SHP77 (cell line): Measurements from ENCODE around the gene GALT.

Source experiments
- DNase-seq, 2 experiments: peaks; one replicate each; lab custom pipeline; 2025; lab: John Stamatoyannopoulos, UW

Gene GALT

DNA sequence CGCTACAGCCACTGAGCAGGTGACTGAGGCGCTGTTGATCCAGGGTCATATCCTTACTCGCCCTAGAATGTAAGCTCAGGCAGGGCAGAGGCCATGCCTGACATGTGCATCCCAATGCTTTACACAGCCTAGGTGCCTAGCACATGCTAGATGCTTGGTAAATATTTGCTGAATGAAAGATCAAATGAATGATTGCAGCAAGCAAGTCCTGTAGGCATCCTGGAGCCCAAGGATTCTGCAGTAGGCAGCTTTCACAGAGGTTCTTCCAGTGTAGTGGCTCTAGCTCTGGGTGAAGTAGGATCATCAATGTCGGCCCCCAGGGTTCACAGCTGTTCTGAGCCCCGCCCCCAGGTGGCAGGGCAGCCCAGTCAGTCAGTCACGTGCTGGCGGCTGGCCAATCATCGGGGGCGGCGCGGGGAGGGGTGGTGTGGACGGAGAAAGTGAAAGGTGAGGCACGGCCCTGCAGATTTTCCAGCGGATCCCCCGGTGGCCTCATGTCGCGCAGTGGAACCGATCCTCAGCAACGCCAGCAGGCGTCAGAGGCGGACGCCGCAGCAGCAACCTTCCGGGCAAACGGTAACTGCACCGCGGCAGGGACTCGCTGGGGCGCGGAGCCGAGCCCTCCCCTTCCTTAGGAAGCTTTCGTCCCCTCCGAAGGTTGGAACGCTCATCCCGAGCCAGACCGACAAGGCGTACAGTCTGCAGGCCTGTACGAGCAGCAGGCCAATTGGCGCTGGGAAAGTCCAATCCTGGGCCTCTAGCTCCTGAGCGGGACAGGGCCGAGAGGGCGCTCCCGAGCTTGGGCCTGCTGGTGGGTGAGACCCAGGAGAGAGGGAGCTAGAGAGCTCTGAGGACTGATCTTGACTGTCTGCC, at the start of gene GALT:
Gene GALT (plus strand): TSS at position 465 of the 873 bp plus-strand sequence. CDS start 30 bp downstream, at position 495.
- peak; percentile 75 to 77 for DNase-seq

DNA sequence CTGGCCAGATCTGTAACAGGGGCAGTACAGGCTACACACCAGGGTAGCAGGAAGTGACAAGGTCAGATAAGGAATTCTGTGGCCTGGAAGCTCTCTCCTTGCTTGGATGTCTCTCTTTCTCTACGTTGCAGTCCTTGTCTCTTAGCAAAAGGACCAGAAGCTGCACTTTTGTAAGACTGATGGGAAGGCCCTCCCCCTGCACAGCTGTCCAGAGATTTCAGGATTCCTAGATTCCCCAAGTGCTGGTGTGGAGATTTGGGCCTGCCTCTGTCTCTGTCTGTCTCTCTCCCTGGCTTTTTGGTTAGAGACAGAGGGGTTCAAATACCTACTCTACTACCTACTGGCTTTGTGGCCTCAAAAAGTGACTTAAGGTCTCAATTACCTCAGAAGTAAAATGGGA, 46.9 kb upstream of the GALT start:
- no peak for DNase-seq

DNA sequence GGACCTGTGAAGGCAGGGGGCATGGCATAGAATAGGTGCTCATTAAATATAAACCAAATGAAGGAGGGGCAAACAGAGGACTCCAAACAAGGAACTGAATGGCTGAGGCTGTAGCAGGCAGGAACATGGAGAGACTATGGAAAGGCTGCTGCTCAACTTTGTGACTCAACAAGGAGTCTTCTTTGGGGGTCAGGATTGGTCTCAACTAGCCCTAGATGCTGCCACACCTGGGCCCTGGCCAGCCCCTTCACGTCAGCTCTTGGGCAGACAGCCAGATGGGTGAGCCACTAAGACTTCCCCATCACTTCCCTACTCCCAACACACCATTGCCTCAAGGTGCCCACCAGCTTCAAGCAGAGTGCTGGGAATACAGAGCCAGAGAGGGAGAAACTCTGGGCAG, 45.6 kb upstream of the GALT start:
- no peak for DNase-seq

DNA sequence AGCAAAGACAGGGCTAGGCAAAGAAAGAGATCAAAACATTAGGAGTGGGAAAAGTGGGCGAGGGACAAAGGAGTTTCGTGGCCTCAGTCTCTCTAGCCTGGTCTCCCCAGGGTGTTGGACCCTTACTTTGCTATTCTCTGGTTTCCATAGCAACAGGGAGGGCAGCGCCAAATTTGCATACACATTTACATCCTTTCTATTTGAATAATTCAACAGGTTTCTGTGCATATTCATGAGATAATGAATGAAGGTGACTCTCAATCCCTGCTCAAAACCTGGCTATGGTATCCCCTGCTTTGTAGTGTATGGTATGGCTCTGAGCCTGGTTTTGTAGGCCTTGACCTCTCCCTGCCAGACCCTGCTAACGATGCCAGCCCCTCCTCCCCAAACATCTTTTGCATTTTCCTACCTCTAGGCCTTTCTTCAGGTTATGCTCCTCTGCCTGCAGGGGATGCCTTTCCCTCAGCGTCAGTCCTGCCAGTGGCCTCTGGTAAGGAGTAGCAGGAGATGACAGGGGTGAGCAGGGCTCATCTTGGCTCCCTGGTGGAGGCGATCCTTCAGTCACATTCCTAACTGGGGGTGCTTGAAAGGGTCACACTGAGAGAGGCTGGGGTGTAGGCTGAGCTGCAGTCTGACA, 44.4 kb upstream of the GALT start:
- no peak for DNase-seq

DNA sequence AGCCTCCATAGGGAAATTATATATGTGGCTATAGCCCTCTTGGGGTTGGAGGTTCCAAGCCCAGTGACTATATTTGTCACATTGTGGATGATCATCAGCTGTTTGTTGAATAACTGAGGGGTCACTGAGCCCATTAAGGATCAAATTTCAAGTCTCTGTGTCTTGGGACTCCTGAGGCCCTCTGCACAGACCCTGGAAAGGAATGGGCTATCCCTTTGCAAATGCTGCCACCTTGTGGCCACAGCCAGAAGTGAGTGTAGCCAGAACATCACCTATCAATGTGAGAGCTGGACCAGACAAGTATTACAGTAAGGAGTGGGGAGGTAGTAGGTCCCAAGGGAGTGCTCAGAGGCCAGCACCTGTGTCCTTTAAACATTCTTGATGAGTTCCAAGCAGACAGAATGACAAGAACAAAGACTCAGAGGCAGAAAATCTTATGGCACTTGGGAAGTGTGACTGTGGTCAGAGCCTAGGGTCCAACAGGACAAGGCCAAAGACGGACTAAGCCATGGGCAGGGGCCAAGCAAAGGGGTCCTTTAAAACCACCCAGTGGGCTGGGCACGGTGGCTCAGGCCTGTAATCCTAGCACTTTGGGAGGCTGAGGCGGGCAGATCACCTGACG, 42.8 kb upstream of the GALT start:
- peak; percentile 30 to 47 for DNase-seq

DNA sequence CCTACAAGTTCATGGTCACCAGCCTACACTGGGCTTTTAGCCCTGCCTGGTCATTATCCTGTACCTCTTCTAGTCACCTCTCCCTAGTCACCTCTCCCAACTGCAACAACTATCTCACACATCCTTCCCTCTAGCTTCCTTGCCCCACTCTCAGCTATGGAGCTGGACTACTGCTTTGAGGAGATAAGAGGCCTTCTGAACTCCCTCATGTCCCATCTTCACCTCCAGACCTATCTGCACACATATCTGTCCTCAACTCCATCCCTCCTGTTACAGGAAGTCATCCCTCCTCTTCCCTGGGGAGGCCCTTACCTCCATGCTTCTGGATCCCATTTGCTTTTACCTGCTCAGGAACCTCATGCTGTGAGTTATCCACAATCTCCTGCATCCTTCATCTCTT, 40.3 kb upstream of the GALT start:
- no peak for DNase-seq

DNA sequence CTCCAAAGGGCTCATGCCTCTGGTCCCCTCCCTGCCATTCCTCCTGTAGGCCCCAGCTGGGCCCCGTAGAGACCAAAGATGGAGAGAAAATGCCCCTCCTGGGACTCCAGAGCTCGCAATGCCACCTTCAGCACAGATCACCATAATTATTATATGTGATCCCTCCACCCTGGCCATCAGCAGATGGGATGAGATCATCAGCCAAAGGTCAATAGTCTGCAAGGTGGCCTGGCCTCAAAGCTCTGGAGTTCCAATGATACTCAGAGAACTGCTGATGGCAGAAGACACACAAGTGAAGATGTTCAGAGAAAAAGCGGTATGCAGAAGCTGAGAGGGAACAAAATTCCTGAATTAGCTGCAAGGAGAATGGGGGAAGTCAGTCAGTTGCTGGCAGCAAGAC, 39.6 kb upstream of the GALT start:
- DNase-seq, result no peak

DNA sequence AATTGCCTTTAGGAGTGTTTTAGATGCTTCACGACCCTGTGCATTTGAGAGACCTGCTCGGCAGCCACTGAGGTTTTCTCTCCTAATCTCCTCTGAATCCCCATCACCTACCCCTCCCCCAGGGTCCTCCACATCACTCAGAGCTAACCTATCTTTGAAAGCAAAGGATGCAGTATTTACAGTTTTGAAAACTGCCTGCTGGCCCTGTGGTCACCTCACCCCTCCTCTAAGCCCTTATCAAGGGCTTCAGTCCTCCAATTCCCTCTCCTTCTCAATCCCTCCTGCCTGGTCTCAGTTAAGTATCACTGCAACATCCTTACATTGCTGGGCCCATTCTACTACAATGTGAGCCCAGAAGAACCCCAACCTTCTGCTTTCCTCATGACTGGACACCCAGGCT, 39.1 kb upstream of the GALT start:
- DNase-seq, result no peak

DNA sequence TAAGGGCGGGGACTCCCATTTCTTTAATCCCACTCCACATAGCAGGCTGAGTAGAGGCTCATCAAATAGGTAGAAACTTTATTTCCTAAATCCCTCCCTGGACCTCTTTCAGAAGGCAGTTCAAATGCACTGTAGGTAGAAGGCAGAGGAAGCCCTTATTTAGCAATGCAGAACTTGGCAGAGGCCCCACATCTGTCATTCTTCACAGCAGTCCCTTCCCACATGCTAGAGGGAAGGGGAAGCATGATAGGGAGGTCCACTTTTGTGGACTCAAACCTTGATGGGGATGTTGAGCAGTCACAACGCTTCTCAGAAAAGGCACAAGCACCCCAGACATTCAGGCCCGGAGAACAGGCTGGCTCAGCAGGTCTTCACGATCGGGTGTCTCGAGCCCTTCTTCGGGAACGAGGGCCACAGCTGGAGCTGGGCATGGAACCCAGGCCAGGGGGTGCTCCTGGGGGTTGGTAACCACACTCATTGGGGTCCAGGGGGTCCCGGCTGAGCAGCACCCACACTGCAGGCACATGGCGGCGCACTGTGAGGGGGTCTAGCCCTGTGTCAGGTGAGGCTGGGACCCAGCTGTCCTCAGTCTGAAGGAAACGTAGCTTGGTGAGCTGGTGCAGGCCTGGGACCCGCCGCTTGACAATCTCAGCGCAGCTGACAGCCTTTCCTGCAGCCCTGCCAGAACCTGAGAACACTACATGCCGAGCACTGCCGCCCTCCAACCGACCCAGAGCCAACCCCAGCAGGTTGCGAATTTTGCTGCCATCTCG, 35.9 kb upstream of the GALT start:
- DNase-seq, result no peak

DNA sequence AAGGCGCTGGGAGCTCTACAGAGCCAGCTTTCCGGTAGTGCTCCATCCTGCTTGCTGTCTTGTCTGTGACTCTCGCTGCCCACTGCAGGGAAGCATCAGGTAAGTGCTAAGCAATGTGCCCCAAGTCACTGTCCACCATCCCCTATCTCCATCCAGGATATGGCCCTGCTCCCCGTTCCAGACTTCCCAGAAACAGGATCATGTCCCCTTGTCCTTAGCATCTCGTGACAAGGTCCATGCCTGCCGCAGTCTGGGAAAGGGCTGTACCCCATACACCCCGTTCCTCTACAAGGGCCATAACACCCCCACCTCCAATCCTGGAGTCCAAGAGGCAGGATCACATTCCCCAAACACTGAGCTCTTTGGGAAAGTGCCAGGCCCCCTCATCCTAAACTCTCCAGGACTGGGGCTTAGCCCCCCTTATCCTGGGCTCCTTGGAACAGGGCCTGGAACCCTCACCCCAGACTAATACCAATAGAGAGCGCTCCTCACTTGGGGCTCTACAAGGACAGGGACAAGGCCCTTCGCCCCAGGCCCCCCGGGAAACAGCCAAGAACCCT, 35.1 kb upstream of the GALT start:
- no peak for DNase-seq

DNA sequence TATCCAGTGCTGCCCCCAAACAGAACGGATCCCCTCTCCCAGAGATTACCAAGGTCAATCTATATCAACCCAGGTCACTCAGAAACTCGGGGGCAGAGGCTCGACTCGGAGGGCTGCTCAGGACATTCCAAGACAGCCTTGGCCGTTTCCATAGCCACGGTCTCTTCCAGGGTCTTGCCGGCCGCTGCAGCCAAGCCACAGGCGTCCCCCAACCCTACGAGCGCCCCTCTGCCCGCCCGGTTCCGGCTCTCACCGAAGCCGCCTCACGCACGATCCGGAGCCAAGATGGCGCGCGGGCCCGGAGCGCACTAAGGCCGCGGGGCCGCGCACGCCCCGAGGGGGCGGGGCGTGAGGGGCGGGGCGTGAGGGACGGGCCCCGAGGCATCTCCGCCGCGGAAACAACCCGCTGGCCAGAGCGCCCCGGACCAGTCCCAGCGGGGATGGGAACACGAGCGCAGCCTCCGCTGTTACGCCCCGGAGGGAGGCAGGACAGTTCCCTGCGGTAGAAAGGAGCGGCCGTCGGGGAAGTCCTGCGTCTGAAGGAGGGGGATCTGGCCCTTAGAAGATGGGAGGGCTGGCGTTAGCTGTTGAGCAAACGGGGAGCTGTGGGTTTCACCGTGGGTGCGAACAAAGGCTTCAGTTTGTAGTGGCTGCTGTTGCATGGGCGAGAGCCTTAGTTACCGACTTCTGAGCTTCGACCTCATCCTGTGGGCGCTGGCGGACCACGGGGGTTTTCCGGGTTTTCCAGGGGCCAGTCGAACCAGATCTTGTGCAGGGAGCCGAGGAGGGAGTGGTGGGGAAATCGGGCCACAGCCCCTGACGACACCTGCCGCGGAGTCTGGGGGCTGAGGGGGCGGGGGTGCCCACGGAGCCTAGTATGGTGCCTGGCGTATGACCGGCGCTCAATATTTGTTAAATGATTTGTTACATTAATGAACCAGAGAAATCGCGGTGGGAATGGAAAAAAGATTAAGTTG, 34.4 kb upstream of the GALT start, which contains the start of gene RPP25L:
Gene RPP25L (minus strand): TSS at position 287 of the 977 bp plus-strand sequence. CDS start 801 bp downstream, outside the sequence.
- DNase-seq, result peak; percentile 60 to 69

DNA sequence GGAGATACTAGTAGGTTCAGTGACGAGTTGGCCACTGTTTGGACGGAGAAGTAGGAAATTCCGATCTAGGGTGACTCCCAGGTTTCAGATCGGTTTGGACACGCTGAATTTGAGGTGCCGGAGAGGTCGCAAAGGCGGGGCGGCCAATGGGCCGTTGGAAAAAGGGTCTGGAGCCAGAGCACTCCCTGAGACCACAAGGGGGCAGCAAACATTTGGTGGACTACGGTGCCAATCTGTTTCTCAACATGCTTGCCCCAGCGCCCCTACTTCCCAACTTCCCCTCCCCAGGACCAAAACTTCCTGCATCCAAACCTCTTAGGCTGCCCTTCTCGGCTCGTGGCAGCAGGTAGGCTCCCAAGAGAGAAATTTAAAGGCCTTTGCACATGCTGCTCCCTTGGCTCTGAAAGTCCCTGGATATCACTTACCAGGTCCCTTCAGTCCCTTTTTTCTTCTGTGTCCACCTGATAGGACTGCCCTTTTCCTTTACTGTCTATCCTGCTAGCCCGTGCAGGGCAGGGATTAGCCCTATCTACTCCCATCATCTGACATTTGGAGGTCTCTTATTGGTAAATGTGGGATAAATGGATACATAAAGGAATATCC, 33.6 kb upstream of the GALT start:
- DNase-seq, result peak; percentile 13 to 70

DNA sequence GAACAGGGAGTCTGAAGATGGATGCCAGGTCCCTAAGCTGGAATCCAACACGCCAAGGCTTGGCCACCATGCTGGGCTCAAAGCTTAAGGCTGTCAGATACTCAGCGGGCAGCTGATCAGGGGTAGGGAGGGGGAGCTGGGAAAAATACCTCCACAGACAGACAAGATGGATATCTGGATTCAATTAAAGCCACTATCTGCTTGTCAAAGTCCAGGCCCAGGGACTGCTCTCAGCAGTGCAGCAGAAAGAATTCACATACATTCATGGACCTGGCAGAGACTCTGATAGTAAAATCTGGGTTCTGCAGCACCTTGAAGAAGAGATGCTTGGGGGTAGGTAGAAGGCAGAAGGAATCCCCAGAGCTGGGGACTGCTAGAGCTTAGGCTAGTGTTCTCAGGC, 31.3 kb upstream of the GALT start:
- no peak for DNase-seq

DNA sequence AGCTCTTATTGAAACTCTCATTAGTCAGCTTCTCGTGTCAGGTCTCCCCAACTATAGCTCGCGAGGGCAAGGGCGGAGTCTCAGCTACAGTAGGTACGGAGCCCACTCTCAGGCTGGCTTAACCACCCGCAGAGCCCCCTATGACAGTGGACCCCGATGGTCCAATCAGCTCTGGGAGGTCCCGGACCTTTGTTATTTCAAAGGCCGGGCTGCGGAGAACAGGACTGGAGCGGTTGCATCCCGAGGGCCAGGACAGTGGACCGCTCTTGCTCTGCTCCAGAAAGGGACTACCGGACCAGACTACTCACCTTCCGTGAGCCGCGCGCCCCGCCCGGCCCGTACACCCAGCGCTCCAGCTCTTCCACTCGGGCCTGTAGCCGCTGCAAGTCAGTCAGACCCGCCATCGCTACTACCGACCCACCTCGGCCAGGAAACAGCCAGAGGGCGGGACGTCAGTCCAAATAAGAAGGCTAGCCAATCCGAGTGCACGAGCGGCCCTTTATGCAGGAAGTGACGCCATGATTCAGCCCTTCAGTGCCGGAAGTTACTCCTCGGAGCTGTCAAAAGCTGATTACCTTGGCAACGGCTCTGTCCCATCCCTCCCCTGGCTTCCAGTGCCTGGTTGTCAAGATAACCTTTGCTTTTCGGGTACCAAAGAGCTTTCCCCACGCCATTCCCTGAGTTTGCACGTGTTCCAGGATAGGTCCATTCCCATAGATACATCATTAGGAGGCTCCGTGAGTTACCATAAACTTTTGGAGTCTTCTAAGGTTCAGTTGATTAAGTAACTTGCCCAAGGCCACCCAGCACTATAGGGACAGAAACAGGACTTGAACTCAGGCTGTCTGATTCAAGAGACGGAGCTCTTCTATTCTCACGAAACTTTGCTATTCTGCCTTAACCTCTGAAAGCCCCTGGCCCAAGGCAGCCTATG, 26.1 kb upstream of the GALT start, which contains the start of gene DCTN3:
Gene DCTN3 (minus strand): TSS at position 435 of the 934 bp plus-strand sequence. CDS start 31 bp downstream, at position 404.
- peak; percentile 66 to 85 for DNase-seq

DNA sequence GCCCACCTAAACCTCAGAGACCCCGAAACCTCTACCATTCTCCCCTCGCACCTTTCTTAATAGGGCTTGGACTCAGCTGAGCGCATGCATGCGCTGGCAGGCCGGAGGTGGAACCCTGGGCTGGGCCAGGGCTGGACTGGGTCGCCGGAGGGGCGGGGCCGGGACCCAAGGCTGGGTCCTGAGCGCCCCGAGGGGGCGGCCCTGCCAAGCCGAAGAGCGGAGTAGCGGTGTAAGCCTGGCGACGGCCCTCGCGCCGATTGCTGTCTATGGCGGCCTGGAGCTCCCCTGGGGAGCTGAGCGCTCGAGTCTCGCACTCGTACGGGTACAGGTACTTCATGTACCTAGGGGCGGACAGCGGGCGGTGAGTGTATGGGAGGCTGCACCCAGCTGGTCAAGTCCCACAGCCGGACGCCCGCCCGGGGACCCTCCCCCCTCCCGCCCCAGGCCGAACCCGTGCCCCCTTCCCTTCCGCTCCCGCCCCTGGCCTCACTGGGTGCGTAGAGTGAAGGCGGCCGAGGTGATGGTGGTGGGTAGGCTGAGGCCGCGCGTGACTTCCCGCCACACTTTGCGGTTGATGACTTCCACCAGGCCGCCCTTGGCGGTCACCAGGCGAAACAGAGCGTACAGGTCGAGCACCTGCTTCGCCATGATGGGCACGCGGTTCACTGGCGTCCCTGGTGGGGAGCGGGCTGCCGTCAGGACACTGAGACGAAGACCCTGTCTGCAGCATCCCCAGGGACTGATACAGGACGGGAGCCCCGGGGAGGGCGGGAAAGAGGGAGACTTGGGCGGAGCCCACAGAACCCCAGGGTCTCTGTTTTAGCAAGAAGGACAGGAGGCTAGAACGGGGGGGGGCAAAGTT, 22.9 kb upstream of the GALT start:
- DNase-seq, result no peak

DNA sequence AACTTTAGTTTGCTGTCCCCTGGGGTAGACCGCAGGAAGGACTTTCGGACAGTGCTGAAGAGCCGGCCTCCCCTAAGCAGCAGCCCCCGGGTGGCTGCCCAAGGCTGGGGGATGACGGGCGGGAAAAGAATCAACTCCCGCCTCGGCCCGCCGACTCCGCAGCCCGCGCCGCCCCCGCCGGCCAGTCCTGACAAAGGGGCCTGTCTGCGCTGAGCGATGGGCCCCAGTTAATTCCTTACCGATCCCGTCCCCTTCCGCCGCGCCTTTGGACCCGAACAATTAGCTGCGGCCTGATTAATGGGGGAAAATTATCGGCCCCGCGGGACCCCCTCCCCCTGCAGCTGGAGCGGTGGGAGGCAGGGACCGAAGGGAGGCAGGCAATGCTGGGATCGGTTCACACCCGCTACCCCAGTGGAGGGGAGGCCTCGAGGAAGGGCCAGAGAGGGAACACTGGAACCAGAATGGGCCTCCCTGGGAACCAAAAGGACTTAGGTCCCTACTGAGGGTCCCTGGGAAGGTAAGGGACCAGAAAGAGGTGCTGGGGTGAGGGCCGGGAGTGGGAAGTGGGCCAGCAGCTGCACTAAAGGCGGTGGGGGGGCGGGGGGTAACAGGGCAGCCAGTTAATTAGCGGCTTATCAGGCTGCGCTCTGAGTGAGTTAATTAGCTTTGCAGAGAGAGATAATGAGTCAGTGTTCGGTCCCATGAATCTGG, 21.8 kb upstream of the GALT start:
- no peak for DNase-seq

DNA sequence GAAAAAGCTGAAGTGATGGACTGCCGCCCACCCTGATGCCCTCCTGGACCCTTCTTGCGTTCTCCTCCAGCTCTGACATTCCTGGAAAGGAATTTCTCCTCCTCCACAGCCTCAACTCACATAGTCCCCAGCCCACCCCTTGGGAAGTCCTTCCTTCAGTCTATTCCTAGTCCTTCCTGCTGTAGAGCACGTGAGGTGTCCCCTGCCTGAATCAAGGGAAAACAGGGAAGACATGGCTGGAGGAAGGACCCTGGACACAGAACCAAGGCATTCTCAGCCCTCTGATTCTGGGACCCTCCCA, 21.3 kb upstream of the GALT start:
- no peak for DNase-seq
